Measurements from ENCODE around the gene MAPKAP1. TPM values are rescaled to one million over a fixed set of nuclear protein-coding genes. Genes with fewer than 3 reads are reported as not detected.

The MAPKAP1 gene
- total RNA-seq, 1 experiment from 2014 or later: 107 TPM

- peak; percentile 85 for DNase-seq (ENCODE audit: low read depth)
Measured at GRCh38 chr9:125536167-125536772, 170.7 kb downstream of the MAPKAP1 start.

DNA sequence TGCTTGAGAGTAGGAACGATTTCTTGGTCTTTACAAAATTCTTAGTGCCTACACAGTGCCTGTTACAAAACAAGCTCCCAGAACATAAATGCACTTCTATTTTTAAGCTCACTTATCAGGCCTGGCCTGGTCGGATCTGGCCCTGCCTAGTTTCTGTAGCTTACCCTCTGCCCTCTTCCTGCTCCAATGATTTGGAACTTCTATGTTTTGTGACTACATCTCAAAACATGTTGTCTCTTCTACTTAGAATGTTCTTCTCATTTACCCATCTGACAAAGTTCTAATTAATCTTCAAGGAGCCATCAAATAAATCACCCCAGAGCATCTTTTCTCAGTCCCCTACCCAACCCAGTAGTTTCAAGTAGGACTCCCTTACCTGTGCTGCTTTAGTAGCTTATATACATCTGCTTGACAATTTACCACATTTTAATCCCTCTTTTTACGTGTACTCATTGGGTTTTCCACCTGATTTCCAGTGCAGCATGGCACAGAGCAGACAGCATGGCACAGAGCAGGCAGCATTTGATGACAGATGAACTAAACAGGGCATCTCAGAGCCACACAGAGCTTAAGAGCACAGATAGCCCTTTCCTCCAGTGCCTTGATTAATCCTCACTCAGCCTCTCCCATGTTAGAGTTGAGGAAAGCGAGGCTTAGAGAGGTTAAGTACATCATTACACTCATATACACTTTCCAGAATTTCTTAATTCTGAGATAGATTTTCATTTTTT lies 171.9 kb downstream of the MAPKAP1 start:
- no peak for DNase-seq (ENCODE audit: low read depth)

DNA sequence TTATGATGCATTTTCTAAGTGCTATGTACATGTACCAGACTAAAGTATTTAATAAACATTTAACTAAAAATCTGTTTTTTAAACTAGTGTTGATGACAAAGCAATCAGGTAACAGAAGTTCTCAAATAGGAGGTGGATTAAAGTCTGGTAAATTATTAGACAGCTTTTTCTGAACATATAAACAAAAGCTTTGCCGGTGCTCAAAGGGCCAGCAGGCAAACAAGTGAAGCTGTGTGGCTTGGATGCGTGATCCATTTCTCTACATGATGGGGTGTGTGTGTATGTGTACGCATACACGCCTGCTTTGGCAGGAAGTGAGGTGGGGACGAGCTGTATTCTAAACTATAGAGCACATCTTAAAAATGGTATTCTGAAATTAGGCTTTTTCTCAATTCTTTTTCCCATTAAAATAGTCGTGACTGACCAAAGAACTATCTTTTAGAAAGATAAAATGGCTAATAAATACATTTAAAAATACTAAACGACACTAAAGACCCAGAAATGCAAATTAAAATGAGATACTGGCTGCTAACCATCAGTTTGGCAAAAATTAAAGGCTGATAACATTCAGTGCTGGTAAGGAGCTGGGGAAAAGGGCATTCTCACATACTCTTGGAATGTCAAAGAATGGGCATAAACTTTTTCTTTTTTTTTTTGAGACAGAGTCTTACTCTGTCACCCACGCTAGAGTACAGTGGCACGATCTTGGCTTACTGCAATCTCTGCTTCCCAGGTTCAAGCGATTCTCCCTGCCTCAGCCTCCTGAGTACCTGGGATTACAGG lies 174.0 kb downstream of the MAPKAP1 start:
- DNase-seq (ENCODE audit: low read depth): no peak

DNA sequence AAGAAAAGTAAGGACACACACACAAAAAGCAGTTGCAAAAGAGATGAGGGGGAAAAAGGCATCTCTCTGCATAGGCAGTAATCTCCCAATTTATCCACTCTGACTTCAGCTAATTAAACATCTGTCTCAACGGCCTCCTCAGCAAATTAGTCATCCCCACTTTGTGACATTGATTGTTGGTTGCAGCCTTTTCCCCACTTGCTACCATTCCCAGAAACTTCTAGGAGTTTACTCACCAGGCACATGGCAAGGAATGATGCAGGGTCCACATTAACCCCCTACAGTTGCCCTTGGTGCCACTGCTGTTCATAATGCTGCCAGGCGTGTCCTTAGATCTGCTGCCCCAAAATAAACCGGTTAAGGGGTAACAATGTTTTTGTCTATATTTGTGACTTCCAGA lies 174.6 kb downstream of the MAPKAP1 start:
- DNase-seq (ENCODE audit: low read depth): peak; percentile 27

DNA sequence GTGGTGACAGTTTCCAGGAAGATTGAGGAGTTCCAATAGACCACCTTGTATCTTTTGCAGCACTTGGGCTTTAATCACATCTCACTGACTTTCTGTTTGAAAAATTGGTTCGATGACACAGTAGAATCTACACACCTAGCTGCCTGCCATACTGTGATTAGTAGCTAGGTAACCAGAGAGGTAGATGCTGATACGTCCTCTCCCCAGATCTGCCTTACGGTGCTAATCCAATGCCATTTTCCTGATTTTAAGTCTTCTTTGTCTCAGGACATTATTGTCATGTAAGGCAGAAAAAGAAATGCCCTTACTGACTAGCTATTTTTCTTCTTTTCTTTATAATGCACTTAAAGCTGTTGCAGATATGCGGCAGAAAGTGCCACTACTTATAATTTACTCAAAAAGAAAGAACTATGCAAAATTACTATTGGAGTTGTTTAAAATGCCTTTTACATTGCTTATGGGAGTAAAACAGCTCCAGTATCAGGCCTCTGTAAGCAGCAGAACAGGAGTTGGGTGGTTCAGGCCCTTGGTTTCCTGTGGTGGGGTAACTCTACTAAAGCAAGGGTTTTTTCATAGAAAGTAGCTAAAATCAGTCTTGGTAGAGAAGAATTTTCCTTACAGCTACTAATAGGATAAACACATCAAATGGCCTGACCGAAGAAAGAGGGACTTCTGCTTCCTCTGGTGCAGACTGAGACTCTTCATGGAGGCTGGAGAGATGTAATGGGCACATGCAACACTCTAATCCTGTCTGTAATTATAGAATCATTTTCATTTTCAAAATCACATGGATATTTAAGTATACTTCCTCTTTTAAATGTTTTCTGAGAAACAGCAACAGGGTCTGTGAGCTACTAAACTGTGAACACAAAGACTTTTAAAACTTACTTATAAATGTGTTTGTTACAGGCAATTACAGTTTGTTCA lies 177.2 kb downstream of the MAPKAP1 start:
- no peak for DNase-seq (ENCODE audit: low read depth)

- no peak for DNase-seq (ENCODE audit: low read depth)
Measured at GRCh38 chr9:125529107-125529506, 177.9 kb downstream of the MAPKAP1 start.

GRCh38 chr9:125527471-125528002 lies 179.5 kb downstream of the MAPKAP1 start:
- no peak for DNase-seq (ENCODE audit: low read depth)

DNA sequence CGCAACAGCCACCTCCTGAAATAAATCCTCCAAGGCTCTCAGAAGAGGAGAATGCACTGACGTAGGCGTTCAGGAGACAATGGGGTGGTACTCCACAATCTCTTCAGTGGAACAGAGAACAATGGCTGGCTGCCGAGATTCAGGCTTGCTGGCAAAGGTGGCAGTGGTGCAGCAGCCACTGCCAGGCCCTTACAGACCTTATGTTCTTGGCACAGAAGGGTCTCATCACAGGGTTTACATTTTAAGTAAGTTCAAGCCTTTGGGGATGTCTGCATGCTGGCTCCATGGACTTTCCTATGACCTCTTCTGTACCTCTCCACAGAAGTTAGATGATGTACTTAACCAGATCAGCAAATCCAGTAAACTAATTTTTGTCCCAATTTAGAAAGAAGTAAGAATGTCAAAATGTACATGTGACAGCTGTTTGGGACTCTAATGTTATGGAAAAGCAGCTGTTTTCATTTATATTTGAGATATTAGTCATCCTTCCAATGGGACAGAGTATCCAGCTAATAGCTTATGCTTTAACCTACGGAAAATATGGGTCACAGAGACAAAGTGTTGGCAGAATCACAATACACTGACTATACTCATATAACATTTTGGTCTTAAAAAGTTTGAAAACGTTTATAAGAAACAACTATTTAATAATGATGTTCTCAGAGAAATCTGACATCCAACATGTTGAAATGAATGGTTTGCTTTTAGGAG lies 180.9 kb downstream of the MAPKAP1 start:
- DNase-seq (ENCODE audit: low read depth): no peak

GRCh38 chr9:125524583-125525355 lies 182.2 kb downstream of the MAPKAP1 start:
- no peak for DNase-seq (ENCODE audit: low read depth)

- no peak for DNase-seq (ENCODE audit: low read depth)
Measured at GRCh38 chr9:125523681-125524080, 183.3 kb downstream of the MAPKAP1 start.

DNA sequence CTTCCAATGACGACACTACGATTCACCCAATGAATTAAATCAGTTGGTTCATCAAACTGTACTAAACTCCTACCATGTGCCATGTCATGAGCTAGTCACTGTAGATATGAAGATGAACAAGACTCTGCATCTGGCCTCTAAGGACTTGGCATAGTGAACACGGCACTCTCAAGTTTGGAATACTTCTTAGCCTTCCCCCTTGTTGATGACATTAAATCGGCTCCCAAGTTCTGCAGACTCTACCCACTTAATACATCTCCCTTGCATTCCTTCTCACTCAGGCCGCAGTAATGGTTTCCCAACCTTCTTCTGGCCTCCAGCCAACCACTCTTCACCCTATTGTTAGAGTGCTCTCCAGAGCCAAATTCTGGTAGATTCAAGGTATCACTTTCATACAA lies 184.7 kb downstream of the MAPKAP1 start:
- peak; percentile 92 for DNase-seq (ENCODE audit: low read depth)

DNA sequence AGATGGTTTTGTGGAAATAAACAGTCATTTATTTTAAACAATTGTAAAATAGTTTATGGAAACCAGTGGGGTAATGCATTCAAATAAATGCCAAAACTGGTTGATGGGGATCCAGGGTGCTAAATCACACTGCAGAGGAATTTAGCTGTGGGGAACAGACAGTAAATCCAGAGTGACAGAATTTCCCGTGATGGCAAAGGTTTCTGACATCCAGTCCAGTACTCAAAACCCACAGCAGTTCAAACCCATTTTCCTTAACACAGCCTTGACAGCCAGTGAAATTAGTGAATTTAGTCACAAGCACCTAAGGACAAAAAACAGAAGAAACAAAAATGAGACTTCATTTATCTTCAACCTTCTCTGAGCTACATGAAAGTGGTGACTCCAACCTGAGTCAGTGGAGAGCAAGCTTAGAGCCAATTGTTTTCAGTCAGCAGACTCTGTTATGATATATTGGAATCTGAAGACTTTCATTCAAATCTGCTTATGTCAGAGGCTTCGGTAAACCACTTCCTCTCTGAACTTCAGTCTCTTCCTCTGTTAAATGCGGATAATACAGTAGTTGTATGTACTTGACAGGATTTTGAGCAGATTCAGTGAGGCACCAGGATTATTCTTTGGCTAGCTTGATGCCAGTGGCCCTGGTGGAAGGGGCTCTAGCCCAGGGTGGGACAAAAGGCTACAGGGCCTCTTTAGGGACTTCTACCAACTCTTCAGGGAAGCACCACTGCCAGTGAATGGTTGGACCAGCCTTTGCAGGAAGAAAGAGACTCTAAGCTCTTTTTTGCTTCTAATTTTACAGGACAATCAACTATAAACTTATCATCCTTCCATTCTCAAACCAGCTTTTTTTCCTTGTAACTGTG lies 185.3 kb downstream of the MAPKAP1 start:
- DNase-seq (ENCODE audit: low read depth): peak; percentile 98

GRCh38 chr9:125519734-125520133 lies 187.3 kb downstream of the MAPKAP1 start:
- no peak for DNase-seq (ENCODE audit: low read depth)

DNA sequence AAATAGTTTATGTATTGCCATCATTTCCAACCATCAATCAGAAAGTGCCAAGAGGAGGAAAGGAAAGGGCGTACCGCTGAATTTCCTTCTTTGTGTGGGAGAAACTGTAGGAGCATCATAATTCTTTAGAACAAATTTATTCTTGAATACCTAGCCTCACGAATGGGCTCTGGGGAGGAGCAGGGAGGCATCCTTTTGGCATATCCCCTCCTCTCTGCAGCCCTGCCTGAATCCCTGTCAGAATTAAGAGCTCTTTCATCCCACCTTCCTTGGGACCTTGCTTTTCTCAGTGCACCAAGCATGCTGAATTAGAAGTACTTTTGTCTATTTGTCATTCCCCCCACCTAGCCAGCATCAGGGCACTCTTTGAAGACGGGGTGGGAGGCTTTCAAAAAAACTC lies 189.4 kb downstream of the MAPKAP1 start:
- no peak for DNase-seq (ENCODE audit: low read depth)

GRCh38 chr9:125515983-125516940 lies 190.7 kb downstream of the MAPKAP1 start:
- no peak for DNase-seq (ENCODE audit: low read depth)

DNA sequence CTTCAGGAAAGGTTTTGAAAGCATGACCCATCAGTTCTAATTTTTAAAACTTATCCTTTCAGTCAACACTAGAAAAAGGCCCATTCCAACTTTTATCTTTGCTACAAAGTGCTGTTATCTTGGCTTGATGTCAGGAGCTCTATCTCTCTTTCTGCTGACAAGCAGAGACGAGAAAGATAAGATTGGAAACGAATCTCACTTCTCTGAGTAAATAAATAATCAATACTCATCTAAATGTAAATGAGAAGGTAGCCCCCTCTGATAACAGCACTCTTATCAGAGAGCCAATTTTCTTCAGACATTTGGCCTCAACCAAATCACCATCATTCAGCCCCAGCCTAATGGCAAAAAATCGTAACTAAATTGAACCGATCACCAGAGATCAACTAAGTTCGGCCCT lies 191.7 kb downstream of the MAPKAP1 start:
- DNase-seq (ENCODE audit: low read depth): no peak

- no peak for DNase-seq (ENCODE audit: low read depth)
Measured at GRCh38 chr9:125514468-125514867, 192.5 kb downstream of the MAPKAP1 start.

Measured in M059J (cell line).